SK-N-SH (cell line): ENCODE results near the gene UBE2G1. TPM values are rescaled to one million over a fixed set of nuclear protein-coding genes. Genes with fewer than 3 reads are reported as not detected.

Experiments
- CTCF ChIA-PET: fragments of 300-600, 350-600 bp; formaldehyde crosslinking; extraction: SDS; loops from one replicate; lab custom pipeline; 2021; lab: Yijun Ruan, JAX
- POLR2A ChIA-PET: fragments of 350-600 bp; sonication (Branson Sonifier 250); formaldehyde crosslinking; extraction: SDS; loops from one replicate; lab custom pipeline; 2020; ENCODE audit warnings: antibody characterized with exemption, inconsistent platforms; lab: Yijun Ruan, JAX
- DNase-seq: peaks from one replicate; pipeline ENCODE4 v3.0.0; 2012
- H2AFZ ChIP-seq: fragments of 200-600 bp; sonication (generic); 2 replicates; pipeline ENCODE4 v1.8.1; 2016; ENCODE audit warnings: antibody characterized with exemption, mild to moderate bottlenecking, low read depth
- H3F3A ChIP-seq: fragments of 200-600 bp; sonication (generic); replicated peaks from 2 replicates; pipeline ENCODE3; 2016; ENCODE audit warnings: antibody characterized with exemption, mild to moderate bottlenecking; ENCODE audit not compliant: insufficient read depth
- H3K27ac ChIP-seq, 2 experiments: fragments of 200-500 bp in 1 of 2; fragments of 200-600 bp in 1 of 2; sonication (Bioruptor generic) in 1 of 2; sonication (generic), shearing (Covaris generic) in 1 of 2; 2 replicates each; pipeline versions ENCODE4 v1.5.1 to v1.6.1; 2014 to 2016; ENCODE audit warnings: low read depth in 2 of 2, inconsistent platforms in 1 of 2, low read length in 1 of 2, mild to moderate bottlenecking in 1 of 2, mixed read lengths in 1 of 2
- H3K27me3 ChIP-seq: fragments of 200-600 bp; sonication (generic), shearing (Covaris generic); 2 replicates; pipeline ENCODE4 v1.6.1; 2016; ENCODE audit warnings: mixed run types; ENCODE audit not compliant: insufficient read depth
- H3K36me3 ChIP-seq, 2 experiments: fragments of 200-500 bp in 1 of 2; fragments of 200-600 bp in 1 of 2; sonication (Bioruptor generic) in 1 of 2; sonication (generic) in 1 of 2; replicated peaks in 1 of 2; 2 replicates each; pipeline versions ENCODE3 to v1.5.1; 2014 to 2016; ENCODE audit warnings: low read length in 1 of 2, mild to moderate bottlenecking in 1 of 2; ENCODE audit not compliant: insufficient read depth in 2 of 2, control insufficient read depth in 1 of 2
- H3K4me1 ChIP-seq, 2 experiments: fragments of 200-500 bp in 1 of 2; fragments of 200-600 bp in 1 of 2; sonication (Bioruptor generic) in 1 of 2; sonication (generic), shearing (Covaris generic) in 1 of 2; 2 replicates each; pipeline versions ENCODE4 v1.5.1 to v1.6.1; 2014 to 2016; ENCODE audit warnings: low read depth in 1 of 2, low read length in 1 of 2, mixed run types in 1 of 2; ENCODE audit not compliant: insufficient read depth in 2 of 2, control insufficient read depth in 1 of 2
- H3K4me2 ChIP-seq: fragments of 200-600 bp; sonication (generic), shearing (Covaris generic); 2 replicates; pipeline ENCODE4 v1.6.1; 2017; ENCODE audit warnings: mixed run types
- H3K4me3 ChIP-seq, 2 experiments: fragments of 200-500 bp in 1 of 2; fragments of 200-600 bp in 1 of 2; sonication (Bioruptor generic) in 1 of 2; sonication (generic), shearing (Covaris generic) in 1 of 2; 2 replicates each; pipeline versions ENCODE4 v1.5.1 to v1.8.1; 2014 to 2016; ENCODE audit warnings: low read depth in 2 of 2, inconsistent platforms in 1 of 2, low read length in 1 of 2, mild to moderate bottlenecking in 1 of 2, mixed read lengths in 1 of 2, moderate library complexity in 1 of 2
- H3K79me2 ChIP-seq: fragments of 200-600 bp; sonication (generic); 2 replicates; pipeline ENCODE4 v1.8.1; 2017; ENCODE audit warnings: mild to moderate bottlenecking; ENCODE audit not compliant: insufficient read depth
- H3K9ac ChIP-seq: fragments of 200-600 bp; sonication (generic); 2 replicates; pipeline ENCODE4 v1.6.1; 2017; ENCODE audit warnings: mixed run types
- H3K9me2 ChIP-seq: fragments of 200-600 bp; sonication (generic); 2 replicates; pipeline ENCODE4 v1.6.1; 2017; ENCODE audit warnings: mixed run types
- H3K9me3 ChIP-seq: fragments of 200-600 bp; sonication (generic); 2 replicates; pipeline ENCODE4 v1.6.1; 2017; ENCODE audit warnings: mixed run types, mild to moderate bottlenecking, moderate library complexity
- H4K20me1 ChIP-seq: fragments of 200-600 bp; sonication (generic); 2 replicates; pipeline ENCODE4 v1.6.1; 2017; ENCODE audit warnings: mild to moderate bottlenecking, mixed run types; ENCODE audit not compliant: insufficient read depth
- CHD2 ChIP-seq: fragments of 150-350 bp; IDR thresholded peaks from 2 replicates; pipeline ENCODE4 v1.6.1; 2018; ENCODE audit warnings: low read length; ENCODE audit not compliant: partially characterized antibody
- CTCF ChIP-seq: fragments of 200-600 bp; sonication (generic); IDR thresholded peaks from 2 replicates; pipeline ENCODE4 v1.6.1; 2017; ENCODE audit warnings: antibody characterized with exemption, mild to moderate bottlenecking, moderate library complexity
- EP300 ChIP-seq, 2 experiments: IDR thresholded peaks; 2 replicates each; pipeline versions ENCODE4 v1.4.0 to v1.6.1; 2012; ENCODE audit warnings: borderline replicate concordance in 1 of 2, low read depth in 1 of 2, low read length in 1 of 2
- EZH2phosphoT487 ChIP-seq: fragments of 200-600 bp; sonication (generic); IDR thresholded peaks from 2 replicates; pipeline ENCODE4 v1.6.1; 2017; ENCODE audit warnings: low read depth, mixed run types, mild to moderate bottlenecking, antibody characterized with exemption, moderate library complexity, borderline replicate concordance
- FOSL2 ChIP-seq: IDR thresholded peaks from 2 replicates; pipeline ENCODE4 v1.4.0; 2012; ENCODE audit warnings: low read depth, mild to moderate bottlenecking, moderate library complexity, borderline replicate concordance
- MAX ChIP-seq: IDR thresholded peaks from 2 replicates; pipeline ENCODE4 v1.4.0; 2012; ENCODE audit warnings: low read depth
- MEF2A ChIP-seq: IDR thresholded peaks from 2 replicates; pipeline ENCODE4 v1.4.0; 2012; ENCODE audit warnings: low read depth, borderline replicate concordance
- NRF1 ChIP-seq: IDR thresholded peaks from 2 replicates; pipeline ENCODE4 v1.6.1; 2012; ENCODE audit warnings: low read depth, mild to moderate bottlenecking, low read length
- RAD21 ChIP-seq: IDR thresholded peaks from 2 replicates; pipeline ENCODE4 v1.6.1; 2012; ENCODE audit warnings: mild to moderate bottlenecking, low read length
- SIN3A ChIP-seq: IDR thresholded peaks from 2 replicates; pipeline ENCODE4 v1.6.1; 2012; ENCODE audit warnings: low read depth, mild to moderate bottlenecking, low read length, moderate library complexity, borderline replicate concordance
- SMC3 ChIP-seq: IDR thresholded peaks from 2 replicates; pipeline ENCODE4 v1.6.1; 2012; ENCODE audit warnings: low read depth, low read length, improper control_type of control experiment
- WGBS: methylation state at CpG from one replicate; pipeline ENCODE4 v1.1.6; 2017; ENCODE audit warnings: low lambda C conversion rate; 5-methylcytosine and 5-hydroxymethylcytosine counted together
- polyA plus RNA-seq, 3 experiments: library from polyadenylated mRNA; depleted of rRNA; stranded (reverse); fragments of >200 nt; gene quantifications; 2 replicates each; pipeline ENCODE4 v1.2.3, GENCODE V29; 2012
- TF ChIP-seq, protein P1 (sequence below): IDR thresholded peaks from 2 replicates; pipeline ENCODE4; 2012
- TF ChIP-seq, protein P2 (sequence below): IDR thresholded peaks from 2 replicates; pipeline ENCODE4 v1.6.1; 2012; ENCODE audit warnings: mild to moderate bottlenecking, low read depth, low read length, moderate library complexity
- TF ChIP-seq, protein P3 (sequence below): fragments of 150-350 bp; IDR thresholded peaks from 2 replicates; pipeline ENCODE4 v1.6.1; 2016; ENCODE audit warnings: mild to moderate bottlenecking, low read depth, low read length

Gene UBE2G1
- polyA plus RNA-seq, 1 of the 3 experiments (the other 2 are of a cell fraction), result 23.2 TPM

- no peak for TF ChIP-seq EZH2phosphoT487
- TF ChIP-seq EP300 (IDR thresholded peaks at IDR 0.05; ENCODE audit: borderline replicate concordance in 1 of 2, low read depth in 1 of 2, low read length in 1 of 2), result no peak
- no peak for TF ChIP-seq MAX
- TF ChIP-seq, protein P1, sequence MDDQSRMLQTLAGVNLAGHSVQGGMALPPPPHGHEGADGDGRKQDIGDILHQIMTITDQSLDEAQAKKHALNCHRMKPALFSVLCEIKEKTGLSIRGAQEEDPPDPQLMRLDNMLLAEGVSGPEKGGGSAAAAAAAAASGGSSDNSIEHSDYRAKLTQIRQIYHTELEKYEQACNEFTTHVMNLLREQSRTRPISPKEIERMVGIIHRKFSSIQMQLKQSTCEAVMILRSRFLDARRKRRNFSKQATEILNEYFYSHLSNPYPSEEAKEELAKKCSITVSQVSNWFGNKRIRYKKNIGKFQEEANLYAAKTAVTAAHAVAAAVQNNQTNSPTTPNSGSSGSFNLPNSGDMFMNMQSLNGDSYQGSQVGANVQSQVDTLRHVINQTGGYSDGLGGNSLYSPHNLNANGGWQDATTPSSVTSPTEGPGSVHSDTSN, result no peak
- TF ChIP-seq, protein P2, sequence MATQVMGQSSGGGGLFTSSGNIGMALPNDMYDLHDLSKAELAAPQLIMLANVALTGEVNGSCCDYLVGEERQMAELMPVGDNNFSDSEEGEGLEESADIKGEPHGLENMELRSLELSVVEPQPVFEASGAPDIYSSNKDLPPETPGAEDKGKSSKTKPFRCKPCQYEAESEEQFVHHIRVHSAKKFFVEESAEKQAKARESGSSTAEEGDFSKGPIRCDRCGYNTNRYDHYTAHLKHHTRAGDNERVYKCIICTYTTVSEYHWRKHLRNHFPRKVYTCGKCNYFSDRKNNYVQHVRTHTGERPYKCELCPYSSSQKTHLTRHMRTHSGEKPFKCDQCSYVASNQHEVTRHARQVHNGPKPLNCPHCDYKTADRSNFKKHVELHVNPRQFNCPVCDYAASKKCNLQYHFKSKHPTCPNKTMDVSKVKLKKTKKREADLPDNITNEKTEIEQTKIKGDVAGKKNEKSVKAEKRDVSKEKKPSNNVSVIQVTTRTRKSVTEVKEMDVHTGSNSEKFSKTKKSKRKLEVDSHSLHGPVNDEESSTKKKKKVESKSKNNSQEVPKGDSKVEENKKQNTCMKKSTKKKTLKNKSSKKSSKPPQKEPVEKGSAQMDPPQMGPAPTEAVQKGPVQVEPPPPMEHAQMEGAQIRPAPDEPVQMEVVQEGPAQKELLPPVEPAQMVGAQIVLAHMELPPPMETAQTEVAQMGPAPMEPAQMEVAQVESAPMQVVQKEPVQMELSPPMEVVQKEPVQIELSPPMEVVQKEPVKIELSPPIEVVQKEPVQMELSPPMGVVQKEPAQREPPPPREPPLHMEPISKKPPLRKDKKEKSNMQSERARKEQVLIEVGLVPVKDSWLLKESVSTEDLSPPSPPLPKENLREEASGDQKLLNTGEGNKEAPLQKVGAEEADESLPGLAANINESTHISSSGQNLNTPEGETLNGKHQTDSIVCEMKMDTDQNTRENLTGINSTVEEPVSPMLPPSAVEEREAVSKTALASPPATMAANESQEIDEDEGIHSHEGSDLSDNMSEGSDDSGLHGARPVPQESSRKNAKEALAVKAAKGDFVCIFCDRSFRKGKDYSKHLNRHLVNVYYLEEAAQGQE, result 0 out of 2 replicates have a peak, but pooled peaks have one; percentile 8
- no peak for TF ChIP-seq FOSL2
These were observed at the start of gene UBE2G1 (continued) for GRCh38 chr17:4366327-4367063.

GRCh38 chr17:4412933-4413831 lies 46.7 kb upstream of the UBE2G1 start:
- Histone ChIP-seq H3K27ac (no peak overlapping the region), H3K9me2 (no peaks in the 10 kb centered on the region), H3K36me3 (no peaks in the 10 kb centered on the region), H3K9ac (no peak overlapping the region), H3K4me3 (peak overlapping the region in 1 of 2 experiments; percentile 51; a peak in 1 of 4 replicates), H4K20me1 (no peaks in the 10 kb centered on the region), H2AFZ (peak overlapping the region; percentile 66; the same call in 1 of the 2 replicates), H3K27me3 (no peaks in the 10 kb centered on the region), H3K9me3 (no peaks in the 10 kb centered on the region), H3F3A (no peaks in the 10 kb centered on the region), H3K79me2 (no peaks in the 10 kb centered on the region), H3K4me2 (peak overlapping the region; percentile 7; the same call in 1 of the 2 replicates), H3K4me1 (no peaks in the 10 kb centered on the region; a peak in 1 of 4 replicates)
- no peak for TF ChIP-seq CHD2
- TF ChIP-seq, protein P3, sequence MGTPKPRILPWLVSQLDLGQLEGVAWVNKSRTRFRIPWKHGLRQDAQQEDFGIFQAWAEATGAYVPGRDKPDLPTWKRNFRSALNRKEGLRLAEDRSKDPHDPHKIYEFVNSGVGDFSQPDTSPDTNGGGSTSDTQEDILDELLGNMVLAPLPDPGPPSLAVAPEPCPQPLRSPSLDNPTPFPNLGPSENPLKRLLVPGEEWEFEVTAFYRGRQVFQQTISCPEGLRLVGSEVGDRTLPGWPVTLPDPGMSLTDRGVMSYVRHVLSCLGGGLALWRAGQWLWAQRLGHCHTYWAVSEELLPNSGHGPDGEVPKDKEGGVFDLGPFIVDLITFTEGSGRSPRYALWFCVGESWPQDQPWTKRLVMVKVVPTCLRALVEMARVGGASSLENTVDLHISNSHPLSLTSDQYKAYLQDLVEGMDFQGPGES, result no peak
- TF ChIP-seq SMC3, result peak; percentile 94
- TF ChIP-seq SIN3A, result no peak
- TF ChIP-seq NRF1, result peak; percentile 4; the same call in 1 of the 2 replicates
- TF ChIP-seq CTCF, result peak; percentile 89
- TF ChIP-seq RAD21, result peak; percentile 97
- TF ChIP-seq MEF2A, result no peak
- 31% methylated on average over 26 of the region's 27 CpGs for WGBS
- DNase-seq, result peak; percentile 85
- CTCF ChIA-PET, result interaction anchor here (0.6 to 5.2 kb wide), 25 partner anchors 8 to 499 kb away, joined by 3 to 42 read pairs (median 4); partner anchors contain the start of genes ANKFY1 and MYBBP1A
- POLR2A ChIA-PET, result no interaction called here
